ENCODE measurements around the gene MDFIC. TPM values are rescaled to one million over a fixed set of nuclear protein-coding genes. Genes with fewer than 3 reads are reported as not detected.

Gene MDFIC
- total RNA-seq, 1 experiment from 2014 or later = not detected

DNA sequence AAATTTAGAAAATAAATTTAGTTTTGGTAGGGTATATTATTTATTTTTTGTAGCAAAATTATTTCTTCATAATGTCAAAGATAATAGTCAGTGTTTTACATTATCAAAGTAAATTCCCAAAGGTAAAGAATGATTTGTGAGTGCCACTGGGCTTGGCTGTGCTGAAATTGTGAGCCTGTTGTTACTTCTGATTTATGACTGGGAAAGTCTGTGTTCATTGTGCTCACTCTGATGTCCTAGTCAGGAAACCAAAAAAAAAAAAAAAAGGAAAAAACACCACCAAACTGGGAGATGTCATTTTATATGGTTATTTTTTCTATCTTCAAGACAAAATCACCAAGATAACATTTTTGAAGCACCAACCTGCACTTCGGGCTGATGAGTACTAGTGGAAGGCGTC, 44.3 kb downstream of the MDFIC start:
- Histone ChIP-seq H3K9me2 (replicated peaks; ENCODE audit: insufficient read depth, low read length) (no peaks in the 10 kb centered on the region), H3K27ac (ENCODE audit: low read length) (no peak overlapping the region), H3K4me3 (ENCODE audit: low read length) (no peak overlapping the region), H4K20me1 (ENCODE audit: insufficient read depth, low read depth, low read length) (no peaks in the 10 kb centered on the region), H3K4me1 (ENCODE audit: low read length) (no peaks in the 10 kb centered on the region), H3K27me3 (ENCODE audit: low read length) (no peaks in the 10 kb centered on the region), H2AFZ (ENCODE audit: low read length) (no peak overlapping the region), H3K9ac (ENCODE audit: low read length) (no peak overlapping the region), H3K36me3 (ENCODE audit: insufficient read depth, low read length) (no peaks in the 10 kb centered on the region), H3K4me2 (ENCODE audit: low read depth, low read length, poor library complexity, severe bottlenecking) (no peak overlapping the region), H3K9me3 (ENCODE audit: low read length) (peaks cover 21% of the 10 kb centered on the region; the same call in 1 of the 2 replicates), H3K79me2 (ENCODE audit: low read length) (no peaks in the 10 kb centered on the region)
- DNase-seq = no peak

DNA sequence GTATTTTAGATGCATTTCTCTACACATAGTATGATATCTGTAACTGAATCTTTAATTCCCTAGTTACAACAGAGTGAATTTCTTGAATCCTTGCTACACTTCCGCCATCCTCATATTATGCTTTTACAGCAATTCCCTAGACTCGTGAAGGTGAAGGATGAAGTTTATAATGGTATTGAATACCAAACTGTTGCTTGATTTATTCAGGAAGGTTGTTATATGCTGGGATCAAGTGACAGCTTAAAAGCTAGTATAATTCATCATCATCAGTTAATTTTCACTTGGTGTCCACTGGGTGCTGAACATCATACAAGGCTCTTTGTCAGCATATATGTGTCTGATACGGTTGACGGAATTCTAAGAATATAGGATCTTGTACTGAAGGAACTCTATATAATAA, 47.2 kb downstream of the MDFIC start:
- no peak overlapping the region for H2AFZ ChIP-seq (ENCODE audit: low read length)
- H3K9ac ChIP-seq (ENCODE audit: low read length) = no peak overlapping the region
- DNase-seq = no peak
- peaks cover 27% of the 10 kb centered on the region; the same call in 1 of the 2 replicates for H3K9me3 ChIP-seq (ENCODE audit: low read length)
- H3K9me2 ChIP-seq (replicated peaks; ENCODE audit: insufficient read depth, low read length) = no peaks in the 10 kb centered on the region
- H4K20me1 ChIP-seq (ENCODE audit: insufficient read depth, low read depth, low read length) = no peaks in the 10 kb centered on the region
- H3K4me3 ChIP-seq (ENCODE audit: low read length) = no peak overlapping the region
- H3K27me3 ChIP-seq (ENCODE audit: low read length) = no peaks in the 10 kb centered on the region
- no peak overlapping the region for H3K27ac ChIP-seq (ENCODE audit: low read length)
- H3K36me3 ChIP-seq (ENCODE audit: insufficient read depth, low read length) = no peaks in the 10 kb centered on the region
- H3K4me2 ChIP-seq (ENCODE audit: low read depth, low read length, poor library complexity, severe bottlenecking) = no peak overlapping the region
- H3K79me2 ChIP-seq (ENCODE audit: low read length) = no peaks in the 10 kb centered on the region
- no peaks in the 10 kb centered on the region for H3K4me1 ChIP-seq (ENCODE audit: low read length)

DNA sequence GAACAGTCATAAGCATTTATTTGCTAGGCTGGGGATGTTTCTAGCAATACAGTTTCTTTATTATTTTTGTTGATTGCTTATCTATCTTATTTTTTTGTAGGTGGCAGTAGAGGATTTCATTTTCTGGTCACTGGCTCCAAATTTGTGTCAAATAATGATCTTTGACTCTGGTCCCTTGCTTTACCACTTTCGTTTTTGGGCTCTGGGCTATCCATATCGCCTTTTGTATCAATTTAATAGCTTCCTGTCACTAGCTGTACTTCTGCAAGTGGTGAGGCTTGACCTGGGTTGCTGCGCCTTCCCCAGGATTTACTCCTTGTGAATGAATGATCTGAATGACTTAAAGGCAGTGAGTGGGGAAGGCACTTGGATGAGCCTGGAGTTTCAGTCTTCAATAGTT, 48.4 kb downstream of the MDFIC start:
- H3K36me3 ChIP-seq (ENCODE audit: insufficient read depth, low read length) = no peaks in the 10 kb centered on the region
- DNase-seq = no peak
- no peak overlapping the region for H3K4me2 ChIP-seq (ENCODE audit: low read depth, low read length, poor library complexity, severe bottlenecking)
- H3K4me3 ChIP-seq (ENCODE audit: low read length) = no peak overlapping the region
- no peak overlapping the region for H2AFZ ChIP-seq (ENCODE audit: low read length)
- no peak overlapping the region for H3K27ac ChIP-seq (ENCODE audit: low read length)
- no peaks in the 10 kb centered on the region for H3K27me3 ChIP-seq (ENCODE audit: low read length)
- H3K9me2 ChIP-seq (replicated peaks; ENCODE audit: insufficient read depth, low read length) = no peaks in the 10 kb centered on the region
- peaks cover 21% of the 10 kb centered on the region; the same call in 1 of the 2 replicates for H3K9me3 ChIP-seq (ENCODE audit: low read length)
- H3K4me1 ChIP-seq (ENCODE audit: low read length) = no peaks in the 10 kb centered on the region
- no peaks in the 10 kb centered on the region for H3K79me2 ChIP-seq (ENCODE audit: low read length)
- H4K20me1 ChIP-seq (ENCODE audit: insufficient read depth, low read depth, low read length) = no peaks in the 10 kb centered on the region
- H3K9ac ChIP-seq (ENCODE audit: low read length) = no peak overlapping the region

DNA sequence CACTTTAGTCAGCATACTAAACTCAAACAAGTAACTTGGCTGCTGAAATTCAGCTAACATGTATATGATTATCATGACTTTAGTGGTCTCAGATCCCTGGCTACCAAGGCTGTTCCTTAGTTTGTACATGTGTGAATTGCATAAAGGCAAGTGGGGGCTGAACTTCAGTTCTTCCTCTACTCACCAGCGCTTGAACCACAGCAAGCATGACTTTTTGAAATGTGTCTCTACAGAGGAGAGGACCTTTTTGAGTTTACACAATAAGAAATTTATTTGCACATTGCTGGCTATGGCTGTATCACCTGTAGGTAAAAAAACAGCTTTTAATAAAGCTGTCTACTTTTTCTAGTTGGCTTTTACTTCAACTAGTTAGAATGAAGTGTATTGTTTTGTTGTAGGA, 48.8 kb downstream of the MDFIC start:
- Histone ChIP-seq H2AFZ (ENCODE audit: low read length) (no peak overlapping the region), H3K9me3 (ENCODE audit: low read length) (peaks cover 19% of the 10 kb centered on the region; the same call in 1 of the 2 replicates), H3K79me2 (ENCODE audit: low read length) (no peaks in the 10 kb centered on the region), H3K27me3 (ENCODE audit: low read length) (no peaks in the 10 kb centered on the region), H3K9me2 (replicated peaks; ENCODE audit: insufficient read depth, low read length) (no peaks in the 10 kb centered on the region), H3K4me1 (ENCODE audit: low read length) (no peaks in the 10 kb centered on the region), H3K27ac (ENCODE audit: low read length) (no peak overlapping the region), H4K20me1 (ENCODE audit: insufficient read depth, low read depth, low read length) (no peaks in the 10 kb centered on the region), H3K4me2 (ENCODE audit: low read depth, low read length, poor library complexity, severe bottlenecking) (no peak overlapping the region), H3K36me3 (ENCODE audit: insufficient read depth, low read length) (no peaks in the 10 kb centered on the region), H3K9ac (ENCODE audit: low read length) (no peak overlapping the region), H3K4me3 (ENCODE audit: low read length) (no peak overlapping the region)
- no peak for DNase-seq

DNA sequence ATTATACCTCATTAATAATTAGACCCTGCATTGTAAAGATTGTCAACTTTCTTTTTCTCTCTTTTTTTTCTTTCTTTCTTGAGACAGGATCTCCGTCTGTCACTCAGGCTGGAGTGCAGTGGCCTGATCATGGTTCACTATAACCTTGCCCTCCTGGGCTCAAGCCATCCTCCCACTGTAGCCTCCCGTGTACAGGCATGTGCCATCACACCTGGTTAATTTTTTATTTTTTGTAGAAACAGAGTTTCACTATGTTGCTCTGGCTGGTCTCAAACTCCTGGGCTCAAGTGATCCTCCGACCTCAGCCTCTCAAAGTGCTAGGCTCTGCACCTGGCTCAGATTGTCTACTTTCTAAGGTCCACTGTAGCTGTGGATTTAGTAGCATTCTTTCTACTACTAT, 50.7 kb downstream of the MDFIC start:
- no peaks in the 10 kb centered on the region for H3K36me3 ChIP-seq (ENCODE audit: insufficient read depth, low read length)
- H3K9me3 ChIP-seq (ENCODE audit: low read length) = peaks cover 22% of the 10 kb centered on the region; the same call in 1 of the 2 replicates
- no peak overlapping the region for H3K27ac ChIP-seq (ENCODE audit: low read length)
- H3K4me1 ChIP-seq (ENCODE audit: low read length) = no peaks in the 10 kb centered on the region
- H3K9me2 ChIP-seq (replicated peaks; ENCODE audit: insufficient read depth, low read length) = no peaks in the 10 kb centered on the region
- no peak overlapping the region for H3K9ac ChIP-seq (ENCODE audit: low read length)
- H3K27me3 ChIP-seq (ENCODE audit: low read length) = no peaks in the 10 kb centered on the region
- no peak overlapping the region for H3K4me2 ChIP-seq (ENCODE audit: low read depth, low read length, poor library complexity, severe bottlenecking)
- no peaks in the 10 kb centered on the region for H3K79me2 ChIP-seq (ENCODE audit: low read length)
- no peak for DNase-seq
- no peak overlapping the region for H2AFZ ChIP-seq (ENCODE audit: low read length)
- no peak overlapping the region for H3K4me3 ChIP-seq (ENCODE audit: low read length)
- no peaks in the 10 kb centered on the region for H4K20me1 ChIP-seq (ENCODE audit: insufficient read depth, low read depth, low read length)

DNA sequence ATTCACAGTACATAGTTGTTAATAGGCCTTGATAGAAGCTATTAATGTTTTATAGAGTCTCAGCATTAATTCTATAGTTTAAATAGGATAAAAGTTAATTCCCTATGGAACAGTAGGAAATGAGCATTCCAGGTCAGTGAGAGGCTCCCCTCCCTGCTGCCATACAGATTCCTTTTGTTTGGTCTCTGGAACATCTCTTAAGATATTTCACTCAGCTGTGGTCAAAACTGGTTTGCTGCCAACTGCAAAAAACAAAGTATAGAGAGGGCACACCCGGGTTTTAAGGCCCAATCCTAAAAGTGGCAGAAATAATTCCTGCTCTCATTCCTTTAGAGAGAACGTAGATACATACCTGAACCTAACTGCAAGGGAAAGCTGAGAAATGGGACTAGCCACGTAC, 51.3 kb downstream of the MDFIC start:
- H3K4me2 ChIP-seq (ENCODE audit: low read depth, low read length, poor library complexity, severe bottlenecking) = no peak overlapping the region
- H3K9me2 ChIP-seq (replicated peaks; ENCODE audit: insufficient read depth, low read length) = no peaks in the 10 kb centered on the region
- no peaks in the 10 kb centered on the region for H3K36me3 ChIP-seq (ENCODE audit: insufficient read depth, low read length)
- no peak overlapping the region for H2AFZ ChIP-seq (ENCODE audit: low read length)
- H3K9me3 ChIP-seq (ENCODE audit: low read length) = peaks cover 24% of the 10 kb centered on the region; the same call in 1 of the 2 replicates
- no peaks in the 10 kb centered on the region for H3K79me2 ChIP-seq (ENCODE audit: low read length)
- no peak overlapping the region for H3K4me3 ChIP-seq (ENCODE audit: low read length)
- no peaks in the 10 kb centered on the region for H3K27me3 ChIP-seq (ENCODE audit: low read length)
- DNase-seq = no peak
- no peak overlapping the region for H3K27ac ChIP-seq (ENCODE audit: low read length)
- H3K9ac ChIP-seq (ENCODE audit: low read length) = no peak overlapping the region
- no peaks in the 10 kb centered on the region for H3K4me1 ChIP-seq (ENCODE audit: low read length)
- H4K20me1 ChIP-seq (ENCODE audit: insufficient read depth, low read depth, low read length) = no peaks in the 10 kb centered on the region

DNA sequence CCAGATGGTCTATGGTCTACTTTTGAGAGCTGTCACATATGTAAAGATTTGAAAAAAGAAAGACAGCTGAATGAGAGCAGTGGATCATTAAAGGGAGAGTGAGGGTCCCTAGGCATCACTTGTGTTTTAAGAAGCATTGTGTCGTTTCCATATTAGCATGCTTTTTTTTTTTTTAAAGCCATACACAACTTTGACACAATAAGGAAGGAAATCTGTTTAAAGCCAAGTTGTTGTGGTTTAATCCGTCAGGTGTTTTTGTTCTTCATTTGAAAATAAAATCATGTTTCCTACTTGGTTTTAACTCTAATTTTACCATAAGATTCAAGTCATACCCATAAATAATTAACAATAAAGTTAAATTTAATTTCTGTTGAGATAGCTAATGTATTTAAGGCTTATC, 53.5 kb downstream of the MDFIC start:
- H3K27ac ChIP-seq (ENCODE audit: low read length) = no peak overlapping the region
- H3K79me2 ChIP-seq (ENCODE audit: low read length) = no peaks in the 10 kb centered on the region
- H3K36me3 ChIP-seq (ENCODE audit: insufficient read depth, low read length) = no peaks in the 10 kb centered on the region
- no peaks in the 10 kb centered on the region for H3K4me1 ChIP-seq (ENCODE audit: low read length)
- H4K20me1 ChIP-seq (ENCODE audit: insufficient read depth, low read depth, low read length) = no peaks in the 10 kb centered on the region
- no peaks in the 10 kb centered on the region for H3K27me3 ChIP-seq (ENCODE audit: low read length)
- H3K4me2 ChIP-seq (ENCODE audit: low read depth, low read length, poor library complexity, severe bottlenecking) = no peak overlapping the region
- no peaks in the 10 kb centered on the region for H3K9me2 ChIP-seq (replicated peaks; ENCODE audit: insufficient read depth, low read length)
- DNase-seq = no peak
- H2AFZ ChIP-seq (ENCODE audit: low read length) = no peak overlapping the region
- H3K9me3 ChIP-seq (ENCODE audit: low read length) = peaks cover 16% of the 10 kb centered on the region; the same call in 1 of the 2 replicates
- H3K9ac ChIP-seq (ENCODE audit: low read length) = no peak overlapping the region
- no peak overlapping the region for H3K4me3 ChIP-seq (ENCODE audit: low read length)

DNA sequence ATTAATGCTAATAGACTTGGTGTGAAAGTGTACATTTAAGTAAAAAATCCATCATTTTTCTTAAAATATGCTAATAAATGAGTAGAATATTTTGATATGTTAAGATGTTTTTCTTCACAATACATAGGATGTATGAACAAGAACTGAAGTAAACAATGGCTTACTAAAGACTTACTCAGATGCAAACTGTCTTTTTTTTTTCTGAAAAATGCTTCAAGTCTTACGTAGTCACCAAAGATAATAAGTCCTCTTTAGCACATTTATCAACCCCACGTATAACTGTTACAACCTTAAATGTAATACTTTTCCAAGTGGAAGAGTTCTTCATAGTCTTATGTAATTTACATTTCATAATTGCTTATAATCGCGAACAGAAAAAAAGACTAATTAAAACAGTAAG, 54.8 kb downstream of the MDFIC start:
- H3K79me2 ChIP-seq (ENCODE audit: low read length) = no peaks in the 10 kb centered on the region

DNA sequence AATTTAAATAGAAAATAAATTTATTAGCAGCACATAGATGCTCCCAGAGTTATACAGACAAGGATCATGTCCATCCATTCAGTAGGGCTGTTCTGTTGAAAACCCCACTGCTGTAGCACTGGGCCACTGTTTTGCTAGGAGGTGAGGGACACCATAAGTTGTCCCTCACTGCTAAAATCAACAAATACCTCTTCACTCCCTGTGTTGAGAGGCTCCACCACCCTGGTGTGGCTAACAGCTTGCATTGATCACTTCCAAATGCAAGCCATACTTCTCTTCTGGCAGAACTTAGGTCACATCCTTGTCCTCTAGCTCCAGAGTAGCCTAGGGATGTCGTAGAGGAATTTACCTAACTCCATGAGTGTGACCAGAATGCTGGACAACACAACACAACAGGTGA, 55.4 kb downstream of the MDFIC start:
- DNase-seq = no peak
- Histone ChIP-seq H3K79me2 (ENCODE audit: low read length) (no peaks in the 10 kb centered on the region), H4K20me1 (ENCODE audit: insufficient read depth, low read depth, low read length) (no peaks in the 10 kb centered on the region), H3K27ac (ENCODE audit: low read length) (no peak overlapping the region), H3K9ac (ENCODE audit: low read length) (no peak overlapping the region), H3K36me3 (ENCODE audit: insufficient read depth, low read length) (no peaks in the 10 kb centered on the region), H2AFZ (ENCODE audit: low read length) (no peak overlapping the region), H3K9me2 (replicated peaks; ENCODE audit: insufficient read depth, low read length) (no peaks in the 10 kb centered on the region), H3K27me3 (ENCODE audit: low read length) (no peaks in the 10 kb centered on the region), H3K4me2 (ENCODE audit: low read depth, low read length, poor library complexity, severe bottlenecking) (no peak overlapping the region), H3K4me1 (ENCODE audit: low read length) (no peaks in the 10 kb centered on the region), H3K9me3 (ENCODE audit: low read length) (peaks cover 12% of the 10 kb centered on the region; the same call in 1 of the 2 replicates), H3K4me3 (ENCODE audit: low read length) (no peak overlapping the region)

More for the DNA sequence above, 54.8 kb downstream of the MDFIC start:
- no peak for DNase-seq
- Histone ChIP-seq H3K4me1 (ENCODE audit: low read length) (no peaks in the 10 kb centered on the region), H3K36me3 (ENCODE audit: insufficient read depth, low read length) (no peaks in the 10 kb centered on the region), H3K9ac (ENCODE audit: low read length) (no peak overlapping the region), H4K20me1 (ENCODE audit: insufficient read depth, low read depth, low read length) (no peaks in the 10 kb centered on the region), H3K4me2 (ENCODE audit: low read depth, low read length, poor library complexity, severe bottlenecking) (no peak overlapping the region), H3K27ac (ENCODE audit: low read length) (no peak overlapping the region), H3K4me3 (ENCODE audit: low read length) (no peak overlapping the region), H3K27me3 (ENCODE audit: low read length) (no peaks in the 10 kb centered on the region), H3K9me3 (ENCODE audit: low read length) (peaks cover 12% of the 10 kb centered on the region; the same call in 1 of the 2 replicates), H2AFZ (ENCODE audit: low read length) (no peak overlapping the region), H3K9me2 (replicated peaks; ENCODE audit: insufficient read depth, low read length) (no peaks in the 10 kb centered on the region)
